GM12878 (cell line): ENCODE data around the gene DDIT4. TPM values are rescaled to one million over a fixed set of nuclear protein-coding genes. Genes with fewer than 3 reads are reported as not detected.

Experiments
- ATAC-seq: fragments of 200-7000 bp; cut with Tn5 transposase; 3 replicates; pipeline ENCODE4 v1.9.1; 2020; ENCODE audit warnings: mild to moderate bottlenecking, moderate library complexity
- BruUV-seq: library from RNA; stranded (reverse); fragments of 400-500 nt; replicated peaks from 2 replicates; lab custom pipeline; 2021; lab: Mats Ljungman, UMichigan
- CTCF ChIA-PET: fragments of 300-600 bp; sonication (Branson Sonifier 250); formaldehyde crosslinking; extraction: SDS; loops from one replicate; lab custom pipeline; 2021; ENCODE audit warnings: inconsistent platforms; lab: Yijun Ruan, JAX
- POLR2A ChIA-PET: fragments of 350-600 bp; formaldehyde crosslinking; extraction: SDS; loops from one replicate; lab custom pipeline; 2021; ENCODE audit warnings: inconsistent platforms; lab: Charles Lee
- RAD21 ChIA-PET: fragments of 300-600 bp; sonication (Branson Sonifier 250); formaldehyde crosslinking; loops from one replicate; lab custom pipeline; 2023; ENCODE audit warnings: antibody characterized with exemption; ENCODE audit not compliant: unreplicated experiment; lab: Charles Lee
- SMC1A ChIA-PET: fragments of 300-600 bp; sonication (Branson Sonifier 250); formaldehyde crosslinking; loops from one replicate; lab custom pipeline; 2023; ENCODE audit not compliant: unreplicated experiment, uncharacterized antibody; lab: Charles Lee
- DNase-seq: peaks from one replicate; pipeline ENCODE4 v3.0.0-alpha.2; 2011; ENCODE audit warnings: low read depth, low spot score
- FAIRE-seq: peaks from 3 replicates; lab custom pipeline; 2011; peaks lifted over from hg19 to GRCh38; lab: Jason Lieb, UNC
- H2AFZ ChIP-seq: 2 replicates; pipeline ENCODE4 v1.6.0; 2011; ENCODE audit warnings: low read depth, low read length, control low read depth; ENCODE audit not compliant: control insufficient read depth
- H3K27ac ChIP-seq: 2 replicates; pipeline ENCODE4 v1.5.1; 2011; ENCODE audit warnings: control low read depth; ENCODE audit not compliant: control insufficient read depth, insufficient read depth
- H3K27me3 ChIP-seq, 2 experiments: replicated peaks in 1 of 2; 2 replicates each; pipeline versions ENCODE4 v1.6.0 to v1.6.1; 2011; ENCODE audit warnings: low read length in 1 of 2; ENCODE audit not compliant: control insufficient read depth in 2 of 2, insufficient read depth in 2 of 2
- H3K36me3 ChIP-seq, 2 experiments: 2 replicates each; pipeline ENCODE4 v1.5.1; 2011; ENCODE audit warnings: low read length in 1 of 2; ENCODE audit not compliant: control insufficient read depth in 2 of 2, insufficient read depth in 2 of 2
- H3K4me1 ChIP-seq: 2 replicates; pipeline ENCODE4 v1.6.1; 2011; ENCODE audit warnings: mild to moderate bottlenecking, low read length, moderate library complexity, mixed read lengths; ENCODE audit not compliant: control insufficient read depth, insufficient read depth
- H3K4me2 ChIP-seq: 2 replicates; pipeline ENCODE4 v1.6.0; 2011; ENCODE audit warnings: control low read depth; ENCODE audit not compliant: control insufficient read depth, insufficient read depth
- H3K4me3 ChIP-seq: fragments of 200-600 bp; sonication (generic); 2 replicates; pipeline ENCODE4 v1.5.1; 2016
- H3K79me2 ChIP-seq: 2 replicates; pipeline ENCODE4 v1.6.0; 2011; ENCODE audit warnings: low read length; ENCODE audit not compliant: control insufficient read depth, insufficient read depth
- H3K9ac ChIP-seq: 2 replicates; pipeline ENCODE4 v1.8.0; 2011; ENCODE audit warnings: low read length, control low read depth, mixed read lengths; ENCODE audit not compliant: control insufficient read depth, insufficient read depth
- H3K9me3 ChIP-seq: replicated peaks from 3 replicates; pipeline ENCODE4 v1.5.1; 2011; ENCODE audit warnings: mild to moderate bottlenecking, low read length; ENCODE audit not compliant: control insufficient read depth, insufficient read depth
- H4K20me1 ChIP-seq: 2 replicates; pipeline ENCODE4 v1.6.0; 2011; ENCODE audit not compliant: control insufficient read depth, insufficient read depth
- CBX3 ChIP-seq: fragments of 200-600 bp; sonication (generic); IDR thresholded peaks from 2 replicates; pipeline ENCODE4 v1.6.1; 2016; ENCODE audit warnings: low read depth, borderline replicate concordance
- EGR1 ChIP-seq, 2 experiments: IDR thresholded peaks; 1 replicate in 1 of 2; 2 replicates in 1 of 2; pipeline ENCODE4 v1.6.1; 2011 to 2012; ENCODE audit warnings: low read depth in 2 of 2, low read length in 2 of 2, borderline replicate concordance in 1 of 2, mild to moderate bottlenecking in 1 of 2, moderate library complexity in 1 of 2
- HDGF ChIP-seq: fragments of 450-650 bp; IDR thresholded peaks from 2 replicates; pipeline ENCODE4 v1.6.1; 2016; ENCODE audit warnings: antibody characterized with exemption
- MTA3 ChIP-seq: IDR thresholded peaks from 2 replicates; pipeline ENCODE4 v1.6.1; 2012; ENCODE audit warnings: low read length, inconsistent platforms, borderline replicate concordance
- PML ChIP-seq: IDR thresholded peaks from 2 replicates; pipeline ENCODE4 v1.6.1; 2012; ENCODE audit warnings: low read length, inconsistent platforms
- RELA ChIP-seq: fragments of 450-650 bp; IDR thresholded peaks from 2 replicates; pipeline ENCODE4 v1.8.0; 2014; ENCODE audit warnings: borderline replicate concordance; ENCODE audit not compliant: partially characterized antibody
- SIN3A ChIP-seq: IDR thresholded peaks from 2 replicates; pipeline ENCODE4 v1.6.1; 2012; ENCODE audit warnings: low read depth, low read length, improper control_type of control experiment
- SUPT20H ChIP-seq: IDR thresholded peaks from 2 replicates; pipeline ENCODE4 v1.6.1; 2011; ENCODE audit warnings: low read depth, mild to moderate bottlenecking, low read length, moderate library complexity, borderline replicate concordance; ENCODE audit not compliant: control insufficient read depth
- TAF1 ChIP-seq: IDR thresholded peaks from 2 replicates; pipeline ENCODE4 v1.6.1; 2011; ENCODE audit warnings: mild to moderate bottlenecking, low read depth, low read length, borderline replicate concordance
- TCF3 ChIP-seq: IDR thresholded peaks from 2 replicates; pipeline ENCODE4 v1.6.1; 2012; ENCODE audit warnings: low read depth, mild to moderate bottlenecking, low read length, borderline replicate concordance; ENCODE audit not compliant: insufficient read depth
- TCF7 ChIP-seq: IDR thresholded peaks from 2 replicates; pipeline ENCODE4 v1.6.1; 2014; ENCODE audit warnings: antibody characterized with exemption, borderline replicate concordance
- ZBTB4 ChIP-seq: fragments of 450-650 bp; formaldehyde crosslinking; IDR thresholded peaks from 2 replicates; pipeline ENCODE4 v1.4.0; 2022; ENCODE audit warnings: mild to moderate bottlenecking, moderate library complexity
- ZNF207 ChIP-seq: fragments of 450-650 bp; IDR thresholded peaks from 2 replicates; pipeline ENCODE4 v1.6.1; 2014; ENCODE audit warnings: antibody characterized with exemption, mild to moderate bottlenecking, borderline replicate concordance
- ZNF687 ChIP-seq: fragments of 450-650 bp; IDR thresholded peaks from 2 replicates; pipeline ENCODE4 v1.6.1; 2017; ENCODE audit warnings: mild to moderate bottlenecking, moderate library complexity
- WGBS: methylation state at CpG from one replicate; pipeline ENCODE4 v1.1.6; 2016; ENCODE audit warnings: low lambda C conversion rate; ENCODE audit not compliant: insufficient replicate concordance, insufficient coverage; ENCODE audit errors: missing lambda C conversion rate; 5-methylcytosine and 5-hydroxymethylcytosine counted together
- in situ Hi-C: fragments of 300-500 bp; cut with MboI; formaldehyde crosslinking; loops from 9 replicates; pipeline ENCODE4 v1.14.3; 2018; ENCODE audit warnings: mixed read lengths
- intact Hi-C: fragments of 100-400 bp; cut with micrococcal nuclease; formaldehyde crosslinking; loops from one replicate; pipeline ENCODE4 v1.14.2; 2022; ENCODE audit not compliant: unreplicated experiment
- polyA plus RNA-seq, 11 experiments: library from polyadenylated mRNA; depleted of rRNA in 4 of 11; unstranded in 6 of 11; stranded (reverse) in 5 of 11; fragments of >200 nt; fragmentation: Nextera tagmentation in 4 of 11; fragmentation: Illumina TruSeq in 1 of 11; extraction: Ambion mirVana in 4 of 11; extraction: Trizol in 1 of 11; gene quantifications; 1 replicate in 1 of 11; 2 replicates in 10 of 11; pipeline versions ENCODE4 v1.2.1 to v1.2.3, GENCODE V29; 2011 to 2016; ENCODE audit warnings: inconsistent platforms in 2 of 11, missing spikeins in 2 of 11, low read depth in 1 of 11
- total RNA-seq, 4 experiments: library from RNA; depleted of rRNA in 3 of 4; stranded (reverse); fragments of >200 nt in 3 of 4; fragmentation: Illumina TruSeq in 1 of 4; extraction: Trizol in 1 of 4; gene quantifications; 2 replicates each; pipeline versions ENCODE4 v1.2.1 to v1.2.3, GENCODE V29; 2013 to 2021
- TF ChIP-seq, protein P1 (sequence below): IDR thresholded peaks from 2 replicates; pipeline ENCODE4 v1.6.1; 2012; ENCODE audit warnings: low read depth, low read length, improper control_type of control experiment

DDIT4 gene
- total and polyA plus RNA-seq, 10 of the 15 experiments (the other 5 are each of a cell fraction or from before 2014, with no cell fraction given) = 2.1 to 277 (median 183) TPM

GRCh38 chr10:72295330-72295910 is 21.7 kb downstream of the DDIT4 start:
- H3K4me2 ChIP-seq = peak overlapping the region; percentile 96
- POLR2A ChIA-PET = interaction anchor here (0.6 to 3.5 kb wide), 8 partner anchors 11 to 31 kb away, joined by 3 to 59 read pairs (median 4); partner anchors contain the start of gene DDIT4
- H3K4me3 ChIP-seq = peak overlapping the region; percentile 29; the same call in 1 of the 2 replicates
- H4K20me1 ChIP-seq = no peaks in the 10 kb centered on the region
- peak overlapping the region; percentile 100 for H3K27ac ChIP-seq
- DNase-seq (no peak), ATAC-seq (no peak), FAIRE-seq (no peak)
- 68% methylated on average over 8 of the region's 8 CpGs for WGBS
- H3K9ac ChIP-seq = peak overlapping the region; percentile 100
- H2AFZ ChIP-seq = no peak overlapping the region
- no peaks in the 10 kb centered on the region for H3K9me3 ChIP-seq
- peaks cover 64% of the 10 kb centered on the region for H3K4me1 ChIP-seq
- intact Hi-C loops = no loop called here
- no peaks in the 10 kb centered on the region for H3K27me3 ChIP-seq
- SMC1A ChIA-PET = interaction anchor here (3.3 to 5.8 kb wide), 2 partner anchors 21 to 25 kb away, joined by 22 to 43 read pairs; partner anchors contain the start of gene DDIT4
- RAD21 ChIA-PET = interaction anchor here (0.6 to 4.3 kb wide), 6 partner anchors 17 to 1027 kb away, joined by 3 to 67 read pairs (median 3); no protein-coding TSS in a partner anchor
- CTCF ChIA-PET = interaction anchor here (1.0 to 2.2 kb wide), 2 partner anchors 20 to 38 kb away, joined by 4 to 10 read pairs; no protein-coding TSS in a partner anchor
- in situ Hi-C loops = no loop called here
- H3K79me2 ChIP-seq = peaks cover 9% of the 10 kb centered on the region
- no TSS peak for BruUV-seq
- no peaks in the 10 kb centered on the region for H3K36me3 ChIP-seq
- no peak for TF ChIP-seq HDGF
- TF ChIP-seq ZBTB4 (CRISPR knock-in tag) = no peak
- no peak for TF ChIP-seq ZNF687
- no peak for TF ChIP-seq TAF1
- TF ChIP-seq SIN3A = no peak
- no peak for TF ChIP-seq CBX3
- 0 out of 2 replicates have a peak, but pooled peaks have one; percentile 14 for TF ChIP-seq MTA3
- no peak for TF ChIP-seq SUPT20H
- no peak for TF ChIP-seq RELA
- TF ChIP-seq TCF3 = no peak
- no peak for TF ChIP-seq TCF7
- TF ChIP-seq, protein P1, sequence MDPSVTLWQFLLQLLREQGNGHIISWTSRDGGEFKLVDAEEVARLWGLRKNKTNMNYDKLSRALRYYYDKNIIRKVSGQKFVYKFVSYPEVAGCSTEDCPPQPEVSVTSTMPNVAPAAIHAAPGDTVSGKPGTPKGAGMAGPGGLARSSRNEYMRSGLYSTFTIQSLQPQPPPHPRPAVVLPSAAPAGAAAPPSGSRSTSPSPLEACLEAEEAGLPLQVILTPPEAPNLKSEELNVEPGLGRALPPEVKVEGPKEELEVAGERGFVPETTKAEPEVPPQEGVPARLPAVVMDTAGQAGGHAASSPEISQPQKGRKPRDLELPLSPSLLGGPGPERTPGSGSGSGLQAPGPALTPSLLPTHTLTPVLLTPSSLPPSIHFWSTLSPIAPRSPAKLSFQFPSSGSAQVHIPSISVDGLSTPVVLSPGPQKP = no peak
- TF ChIP-seq EGR1 (IDR thresholded peaks at IDR 0.05; ENCODE audit: borderline replicate concordance in 1 of 2, low read depth in 2 of 2, low read length in 2 of 2) = peak in 1 of 2 experiments; percentile 27; a peak in 1 of 3 replicates
- TF ChIP-seq ZNF207 = no peak
- TF ChIP-seq PML = no peak
